ENCODE results near the gene BIN1. TPM values are rescaled to one million over a fixed set of nuclear protein-coding genes. Genes with fewer than 3 reads are reported as not detected.

BIN1 gene
- polyA plus RNA-seq, 1 donor (not counting 4 experiments of a cell fraction or from before 2014, with no cell fraction given) = 5.4 TPM

GRCh38 chr2:127048618-127048935 lies 58.4 kb downstream of the BIN1 start:
- no peak for DNase-seq (ENCODE audit: low read depth, low spot score)
- no peaks in the 10 kb centered on the region for H3K79me2 ChIP-seq (ENCODE audit: control insufficient read depth, insufficient read depth, low read length)
- H3K27me3 ChIP-seq (ENCODE audit: control insufficient read depth, extremely low read depth, insufficient read depth, low read length) = no peaks in the 10 kb centered on the region
- peaks cover 4% of the 10 kb centered on the region for H4K20me1 ChIP-seq (ENCODE audit: control insufficient read depth, extremely low read depth, insufficient read depth, low read length)
- H3K4me3 ChIP-seq (ENCODE audit: control insufficient read depth in 2 of 3, extremely low read depth in 1 of 3, insufficient read depth in 2 of 3, low read depth in 1 of 3, low read length in 3 of 3) = no peak overlapping the region
- no peak overlapping the region for H2AFZ ChIP-seq (ENCODE audit: control insufficient read depth, low read length)
- no peak overlapping the region for H3K9ac ChIP-seq (ENCODE audit: control insufficient read depth, extremely low read depth, insufficient read depth, low read length)
- no peaks in the 10 kb centered on the region for H3K4me1 ChIP-seq (ENCODE audit: control insufficient read depth, extremely low read depth, insufficient read depth, low read length)
- peaks cover 5% of the 10 kb centered on the region for H3K9me3 ChIP-seq (ENCODE audit: control insufficient read depth, low read depth, low read length)
- TF ChIP-seq CTCF (optimal IDR thresholded peaks at IDR 0.05 in 1 of 3, IDR thresholded peaks at IDR 0.05 in 1 of 3, conservative IDR thresholded peaks at IDR 0.05 in 1 of 3; ENCODE audit: extremely low read depth in 1 of 3, insufficient read depth in 2 of 3, low read length in 3 of 3) = no peak
- no peak for TF ChIP-seq EZH2 (IDR thresholded peaks at IDR 0.05; ENCODE audit: low read length)
- dilution Hi-C loops (cut with MboI; ENCODE audit: extremely low pct_ligation_motif_present, low sequenced_read_pairs) = no loop called here
- FAIRE-seq = no peak
- H3K9me1 ChIP-seq (ENCODE audit: control insufficient read depth, extremely low read depth, insufficient read depth, low read length) = no peaks in the 10 kb centered on the region
- no peak overlapping the region for H3K27ac ChIP-seq (ENCODE audit: control insufficient read depth, insufficient read depth, low read length)
- H3K36me3 ChIP-seq (ENCODE audit: control insufficient read depth in 2 of 2, extremely low read depth in 1 of 2, insufficient read depth in 2 of 2, low read length in 2 of 2) = no peaks in the 10 kb centered on the region
- H3K4me2 ChIP-seq (ENCODE audit: control insufficient read depth, extremely low read depth, insufficient read depth, low read depth, low read length) = no peak overlapping the region

DNA sequence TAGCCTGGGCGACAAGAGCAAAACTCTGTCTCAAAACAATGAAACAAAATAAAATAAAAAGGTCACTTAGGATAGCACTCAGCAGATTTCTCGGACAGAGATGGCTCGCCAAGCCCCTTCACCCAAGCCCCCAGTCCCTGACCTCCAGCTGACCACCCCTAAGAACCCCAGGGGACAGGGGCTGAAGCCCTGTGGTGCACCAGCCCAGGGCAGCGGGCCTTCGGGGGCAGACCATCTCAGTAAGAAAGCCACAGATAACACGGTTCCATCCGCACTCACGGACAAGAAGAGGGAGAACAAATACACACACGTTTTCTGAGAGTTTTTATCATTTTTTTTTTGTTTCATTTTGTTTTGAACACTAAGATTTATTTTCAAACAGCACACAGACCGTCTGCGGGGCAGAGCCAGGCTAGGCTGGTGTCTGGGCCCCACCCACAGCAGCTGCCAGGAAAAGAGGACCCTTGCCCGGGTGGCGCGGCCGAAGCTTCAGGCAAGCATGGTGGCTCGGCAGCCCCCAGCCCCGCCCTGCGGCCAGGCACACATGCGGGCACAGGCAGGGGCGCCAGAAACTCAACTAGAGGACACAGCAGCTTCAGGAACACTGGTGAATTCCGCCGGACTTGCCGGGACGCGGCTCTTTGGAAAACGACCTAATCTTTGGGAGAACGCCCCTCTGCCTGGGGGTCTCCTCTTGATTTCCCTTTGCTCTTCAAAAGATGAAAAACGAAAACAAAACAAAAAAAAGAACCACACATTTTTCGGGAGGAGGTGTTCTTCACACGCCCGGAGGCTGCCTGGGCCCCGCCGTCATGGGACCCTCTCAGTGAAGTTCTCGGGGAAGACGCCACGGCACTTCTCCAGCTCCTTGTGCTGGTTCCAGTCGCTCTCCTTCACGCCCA lies 59.0 kb downstream of the BIN1 start:
- DNase-seq (ENCODE audit: low read depth, low spot score) = no peak
- TF ChIP-seq EZH2 (IDR thresholded peaks at IDR 0.05; ENCODE audit: low read length) = no peak
- no peak for TF ChIP-seq CTCF (optimal IDR thresholded peaks at IDR 0.05 in 1 of 3, IDR thresholded peaks at IDR 0.05 in 1 of 3, conservative IDR thresholded peaks at IDR 0.05 in 1 of 3; ENCODE audit: extremely low read depth in 1 of 3, insufficient read depth in 2 of 3, low read length in 3 of 3)
- H3K4me3 ChIP-seq (ENCODE audit: control insufficient read depth in 2 of 3, extremely low read depth in 1 of 3, insufficient read depth in 2 of 3, low read depth in 1 of 3, low read length in 3 of 3) = no peak overlapping the region
- dilution Hi-C loops (cut with MboI; ENCODE audit: extremely low pct_ligation_motif_present, low sequenced_read_pairs) = no loop called here
- H4K20me1 ChIP-seq (ENCODE audit: control insufficient read depth, extremely low read depth, insufficient read depth, low read length) = peaks cover 4% of the 10 kb centered on the region
- H3K36me3 ChIP-seq (ENCODE audit: control insufficient read depth in 2 of 2, extremely low read depth in 1 of 2, insufficient read depth in 2 of 2, low read length in 2 of 2) = no peaks in the 10 kb centered on the region
- H3K4me1 ChIP-seq (ENCODE audit: control insufficient read depth, extremely low read depth, insufficient read depth, low read length) = no peaks in the 10 kb centered on the region
- no peak overlapping the region for H3K27ac ChIP-seq (ENCODE audit: control insufficient read depth, insufficient read depth, low read length)
- no peak overlapping the region for H3K9ac ChIP-seq (ENCODE audit: control insufficient read depth, extremely low read depth, insufficient read depth, low read length)
- H3K79me2 ChIP-seq (ENCODE audit: control insufficient read depth, insufficient read depth, low read length) = no peaks in the 10 kb centered on the region
- H3K9me1 ChIP-seq (ENCODE audit: control insufficient read depth, extremely low read depth, insufficient read depth, low read length) = no peaks in the 10 kb centered on the region
- no peaks in the 10 kb centered on the region for H3K27me3 ChIP-seq (ENCODE audit: control insufficient read depth, extremely low read depth, insufficient read depth, low read length)
- H2AFZ ChIP-seq (ENCODE audit: control insufficient read depth, low read length) = no peak overlapping the region
- H3K9me3 ChIP-seq (ENCODE audit: control insufficient read depth, low read depth, low read length) = peaks cover 5% of the 10 kb centered on the region
- H3K4me2 ChIP-seq (ENCODE audit: control insufficient read depth, extremely low read depth, insufficient read depth, low read depth, low read length) = no peak overlapping the region
- FAIRE-seq = no peak
